ENCODE measurements around the gene SLC9A5.

The SLC9A5 gene

DNA sequence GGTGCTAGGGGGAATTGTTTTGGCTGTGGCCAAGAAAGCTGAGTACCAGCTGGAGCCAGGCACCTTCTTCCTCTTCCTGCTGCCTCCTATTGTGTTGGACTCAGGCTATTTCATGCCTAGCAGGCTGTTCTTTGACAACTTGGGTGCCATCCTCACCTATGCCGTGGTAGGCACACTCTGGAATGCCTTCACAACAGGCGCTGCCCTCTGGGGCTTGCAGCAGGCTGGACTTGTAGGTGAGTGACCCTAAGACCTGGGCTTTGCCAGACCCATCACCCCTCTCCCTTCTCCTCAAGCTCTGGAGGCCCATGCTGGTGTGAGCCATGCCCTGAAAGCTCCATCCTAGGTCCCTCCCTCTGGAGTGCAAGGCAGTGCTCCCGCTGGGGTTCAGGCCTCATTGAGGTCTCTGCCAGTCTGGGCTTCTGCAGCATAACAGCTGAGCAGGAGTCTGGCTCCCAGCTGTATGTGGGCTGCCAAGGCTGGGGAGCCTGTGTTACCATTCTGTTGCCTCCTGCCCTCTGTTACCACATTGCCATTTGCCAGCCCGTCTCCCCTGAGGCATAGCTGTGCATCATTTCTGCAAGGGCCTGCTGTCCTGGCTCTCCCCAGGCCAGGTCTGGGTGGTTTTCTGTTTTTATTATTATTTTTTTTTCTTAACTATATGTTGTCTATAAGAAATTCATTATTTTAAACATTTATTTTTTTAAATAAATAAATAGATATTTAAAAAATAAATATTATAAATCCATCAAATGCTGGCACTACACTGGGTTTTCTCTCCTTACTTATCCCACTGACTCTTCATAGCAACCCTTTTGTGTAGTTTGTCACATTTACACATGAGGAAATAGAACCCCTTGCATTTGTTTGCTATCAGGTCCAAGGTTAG lies 4.1 kb downstream of the SLC9A5 start:
- Mint-ChIP-seq H3K9me3 (no peaks in the 10 kb centered on the region), H3K4me1 (ENCODE audit: low read depth) (peaks cover 25% of the 10 kb centered on the region), H3K4me3 (no peak overlapping the region), H3K36me3 (ENCODE audit: low read depth) (no peaks in the 10 kb centered on the region), H3K27me3 (peaks cover 44% of the 10 kb centered on the region), H3K27ac (no peak overlapping the region)
- intact Hi-C loops (cut with micrococcal nuclease): no loop called here

DNA sequence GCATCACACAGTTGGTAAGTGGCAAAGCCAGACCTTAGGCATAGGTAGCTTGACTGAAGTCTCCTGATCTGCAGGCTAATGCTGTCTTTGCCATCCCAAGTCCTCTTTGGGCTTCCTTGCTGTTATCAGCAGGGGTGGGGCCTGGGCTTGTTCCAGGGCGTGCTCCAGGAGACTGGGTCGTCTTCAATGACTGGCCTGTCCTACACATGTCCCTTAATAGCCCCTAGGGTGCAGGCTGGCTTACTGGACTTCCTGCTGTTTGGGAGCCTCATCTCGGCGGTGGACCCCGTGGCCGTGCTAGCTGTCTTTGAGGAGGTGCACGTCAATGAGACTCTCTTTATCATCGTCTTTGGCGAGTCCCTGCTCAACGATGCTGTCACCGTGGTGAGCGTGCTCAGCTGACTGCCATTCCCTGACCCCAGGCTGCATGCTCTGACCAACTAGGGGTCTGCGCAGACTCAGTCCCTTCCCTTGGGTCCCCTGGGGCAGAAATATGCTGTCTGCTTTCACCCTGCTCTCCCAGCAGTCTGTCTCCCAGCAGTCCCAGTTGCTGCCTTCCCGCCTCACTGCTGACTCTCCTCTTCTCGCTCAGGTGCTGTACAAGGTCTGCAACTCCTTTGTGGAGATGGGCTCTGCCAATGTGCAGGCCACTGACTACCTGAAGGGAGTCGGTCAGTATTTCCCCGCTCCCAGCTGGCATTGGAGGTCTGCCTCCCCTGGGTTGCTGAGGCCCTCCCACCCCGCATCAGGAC lies 6.2 kb downstream of the SLC9A5 start:
- H3K36me3 Mint-ChIP-seq (ENCODE audit: low read depth): no peaks in the 10 kb centered on the region
- peaks cover 26% of the 10 kb centered on the region for H3K27me3 Mint-ChIP-seq
- H3K4me3 Mint-ChIP-seq: no peak overlapping the region
- H3K9me3 Mint-ChIP-seq: no peaks in the 10 kb centered on the region
- intact Hi-C loops (cut with micrococcal nuclease): no loop called here
- H3K27ac Mint-ChIP-seq: no peak overlapping the region
- H3K4me1 Mint-ChIP-seq (ENCODE audit: low read depth): peaks cover 4% of the 10 kb centered on the region

DNA sequence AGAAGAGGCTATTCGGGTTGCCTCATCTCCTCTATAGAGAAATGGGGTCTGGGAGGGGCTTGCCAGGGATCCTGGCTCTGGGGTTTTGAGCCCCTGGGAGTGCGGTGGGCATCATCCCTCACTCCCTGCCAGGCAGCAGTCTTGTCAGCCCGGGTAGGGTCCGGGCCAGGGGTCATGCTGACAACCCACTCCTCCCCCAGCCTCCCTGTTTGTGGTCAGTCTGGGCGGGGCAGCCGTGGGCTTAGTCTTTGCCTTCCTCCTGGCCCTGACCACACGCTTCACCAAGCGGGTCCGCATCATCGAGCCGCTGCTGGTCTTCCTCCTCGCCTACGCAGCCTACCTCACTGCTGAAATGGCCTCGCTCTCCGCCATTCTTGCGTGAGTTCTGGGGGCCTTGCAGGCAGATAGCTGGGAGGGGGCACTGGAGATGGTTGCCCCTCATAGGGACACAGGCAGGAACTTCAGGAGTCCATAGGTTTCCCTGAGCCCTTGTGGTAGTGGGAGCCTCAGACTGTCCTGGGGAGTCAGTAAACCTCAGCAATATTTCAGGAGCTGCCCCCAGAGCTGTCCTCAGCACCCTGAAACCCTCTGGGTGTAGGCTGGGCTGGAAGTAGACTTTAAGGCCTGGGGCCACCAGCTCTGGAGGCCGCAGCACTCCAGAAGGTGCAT lies 6.9 kb downstream of the SLC9A5 start:
- H3K27me3 Mint-ChIP-seq: peaks cover 19% of the 10 kb centered on the region
- no peaks in the 10 kb centered on the region for H3K4me1 Mint-ChIP-seq (ENCODE audit: low read depth)
- intact Hi-C loops (cut with micrococcal nuclease): no loop called here
- H3K4me3 Mint-ChIP-seq: no peak overlapping the region
- no peak overlapping the region for H3K27ac Mint-ChIP-seq
- no peaks in the 10 kb centered on the region for H3K36me3 Mint-ChIP-seq (ENCODE audit: low read depth)
- no peaks in the 10 kb centered on the region for H3K9me3 Mint-ChIP-seq

DNA sequence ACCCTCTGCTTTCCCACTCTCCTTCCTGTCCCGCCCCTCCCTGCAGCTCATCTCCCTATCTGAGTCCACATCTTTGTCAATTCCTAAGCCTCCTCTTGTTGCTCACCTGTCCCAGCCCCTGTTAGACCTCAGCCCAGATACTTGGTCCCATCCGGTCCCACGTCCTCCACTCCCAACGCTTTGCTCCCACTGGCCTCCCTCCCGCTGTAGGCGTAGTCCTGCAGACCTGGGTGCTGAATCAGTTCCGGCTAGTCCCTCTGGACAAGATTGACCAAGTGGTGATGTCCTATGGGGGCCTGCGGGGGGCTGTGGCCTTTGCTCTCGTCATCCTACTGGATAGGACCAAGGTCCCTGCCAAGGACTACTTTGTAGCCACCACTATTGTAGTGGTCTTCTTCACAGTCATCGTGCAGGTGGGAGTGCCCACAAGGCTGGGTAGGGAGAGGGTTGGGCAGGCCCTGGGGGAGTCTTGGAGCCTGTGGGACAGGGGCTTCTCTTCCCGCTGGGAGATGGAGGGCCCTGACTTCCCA lies 8.0 kb downstream of the SLC9A5 start:
- no peaks in the 10 kb centered on the region for H3K9me3 Mint-ChIP-seq
- no peak overlapping the region for H3K27ac Mint-ChIP-seq
- no peaks in the 10 kb centered on the region for H3K36me3 Mint-ChIP-seq (ENCODE audit: low read depth)
- intact Hi-C loops (cut with micrococcal nuclease): no loop called here
- H3K4me3 Mint-ChIP-seq: no peak overlapping the region
- no peaks in the 10 kb centered on the region for H3K4me1 Mint-ChIP-seq (ENCODE audit: low read depth)
- peaks cover 13% of the 10 kb centered on the region for H3K27me3 Mint-ChIP-seq

DNA sequence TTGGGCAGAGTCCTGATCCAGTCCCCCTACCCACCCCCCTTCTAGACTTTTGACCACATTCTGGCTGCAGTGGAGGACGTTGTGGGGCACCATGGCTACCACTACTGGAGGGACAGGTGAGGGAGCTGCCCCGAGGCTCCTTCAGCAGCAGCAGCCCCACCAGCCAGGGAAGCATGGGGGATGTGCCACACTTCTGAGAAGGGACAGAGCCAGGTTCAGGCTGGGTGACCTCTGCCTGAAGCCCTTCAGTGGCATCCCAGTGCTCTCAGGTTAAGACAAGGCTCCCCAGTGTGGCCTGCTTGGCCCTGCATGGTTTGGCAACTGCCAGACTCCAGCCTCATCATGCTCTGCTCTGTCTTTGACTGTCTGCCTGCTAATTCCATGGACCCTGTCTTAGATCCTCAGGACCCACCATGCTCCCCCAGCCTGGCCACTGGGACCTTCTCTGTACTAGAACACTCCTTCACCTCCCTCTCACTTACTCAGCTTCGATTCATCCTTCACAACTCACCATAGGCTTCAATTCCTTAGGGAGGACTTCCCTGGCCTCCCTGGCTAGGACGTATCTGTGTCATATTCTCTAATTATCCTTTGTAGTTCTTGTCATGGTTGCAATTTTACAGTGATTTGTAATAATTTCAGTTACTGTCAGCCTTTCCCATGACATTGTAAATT lies 8.8 kb downstream of the SLC9A5 start:
- Mint-ChIP-seq H3K27me3 (peaks cover 13% of the 10 kb centered on the region), H3K4me3 (no peak overlapping the region), H3K9me3 (no peaks in the 10 kb centered on the region), H3K27ac (no peak overlapping the region), H3K4me1 (ENCODE audit: low read depth) (no peaks in the 10 kb centered on the region), H3K36me3 (ENCODE audit: low read depth) (no peaks in the 10 kb centered on the region)
- intact Hi-C loops (cut with micrococcal nuclease): no loop called here

DNA sequence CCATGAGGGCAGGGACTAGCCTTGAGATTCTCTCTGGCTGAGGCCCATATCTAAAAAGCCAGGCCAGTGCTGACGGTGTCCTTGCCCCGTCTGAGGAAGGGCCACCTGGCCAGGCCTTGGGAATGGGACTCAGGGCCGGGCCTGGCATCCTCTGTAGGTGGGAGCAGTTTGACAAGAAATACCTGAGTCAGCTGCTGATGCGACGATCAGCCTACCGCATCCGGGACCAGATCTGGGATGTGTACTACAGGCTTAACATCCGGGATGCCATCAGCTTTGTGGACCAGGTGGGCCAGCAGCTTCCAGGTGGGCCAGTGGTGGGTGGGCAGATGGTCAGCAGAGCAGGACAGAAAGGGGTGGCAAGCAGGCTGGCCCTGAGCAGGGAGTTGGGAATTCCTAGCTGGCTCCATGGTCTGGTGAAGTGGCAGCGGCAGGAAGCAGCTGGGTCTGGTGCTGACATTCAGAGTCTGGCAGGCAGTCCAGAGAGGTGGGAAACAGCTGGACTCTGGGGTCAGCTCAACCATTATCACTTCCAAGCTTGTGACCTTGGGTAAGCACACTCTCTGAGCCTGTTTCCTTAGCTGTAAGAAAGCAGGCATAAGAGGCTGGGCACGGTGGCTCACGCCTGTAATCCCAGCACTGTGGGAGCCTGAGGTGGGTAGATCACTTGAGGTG lies 9.5 kb downstream of the SLC9A5 start:
- H3K27me3 Mint-ChIP-seq: peaks cover 19% of the 10 kb centered on the region
- no peak overlapping the region for H3K4me3 Mint-ChIP-seq
- intact Hi-C loops (cut with micrococcal nuclease): no loop called here
- H3K27ac Mint-ChIP-seq: no peak overlapping the region
- H3K4me1 Mint-ChIP-seq (ENCODE audit: low read depth): no peaks in the 10 kb centered on the region
- H3K9me3 Mint-ChIP-seq: no peaks in the 10 kb centered on the region
- H3K36me3 Mint-ChIP-seq (ENCODE audit: low read depth): no peaks in the 10 kb centered on the region

DNA sequence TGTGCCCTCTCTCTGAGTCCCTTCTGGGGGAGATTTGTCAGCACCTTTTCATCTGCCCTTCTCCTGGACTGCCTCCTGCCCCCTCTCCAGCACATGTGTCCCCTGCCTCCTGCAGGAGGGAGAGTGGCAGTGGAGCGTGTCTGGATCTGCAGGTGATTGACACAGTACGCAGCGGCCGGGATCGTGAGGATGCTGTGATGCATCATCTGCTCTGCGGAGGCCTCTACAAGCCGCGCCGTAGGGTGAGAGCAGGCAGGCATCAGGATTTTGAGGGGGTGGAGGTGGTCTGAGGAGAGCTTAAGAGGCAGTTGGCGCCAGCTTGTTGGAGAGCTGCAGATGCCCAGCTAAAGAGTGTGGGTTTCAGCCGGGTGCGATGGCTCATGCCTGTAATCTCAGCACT lies 10.9 kb downstream of the SLC9A5 start:
- Mint-ChIP-seq H3K4me3 (no peak overlapping the region), H3K4me1 (ENCODE audit: low read depth) (no peaks in the 10 kb centered on the region), H3K9me3 (no peaks in the 10 kb centered on the region), H3K36me3 (ENCODE audit: low read depth) (no peaks in the 10 kb centered on the region), H3K27ac (no peak overlapping the region), H3K27me3 (peaks cover 28% of the 10 kb centered on the region)
- intact Hi-C loops (cut with micrococcal nuclease): no loop called here

DNA sequence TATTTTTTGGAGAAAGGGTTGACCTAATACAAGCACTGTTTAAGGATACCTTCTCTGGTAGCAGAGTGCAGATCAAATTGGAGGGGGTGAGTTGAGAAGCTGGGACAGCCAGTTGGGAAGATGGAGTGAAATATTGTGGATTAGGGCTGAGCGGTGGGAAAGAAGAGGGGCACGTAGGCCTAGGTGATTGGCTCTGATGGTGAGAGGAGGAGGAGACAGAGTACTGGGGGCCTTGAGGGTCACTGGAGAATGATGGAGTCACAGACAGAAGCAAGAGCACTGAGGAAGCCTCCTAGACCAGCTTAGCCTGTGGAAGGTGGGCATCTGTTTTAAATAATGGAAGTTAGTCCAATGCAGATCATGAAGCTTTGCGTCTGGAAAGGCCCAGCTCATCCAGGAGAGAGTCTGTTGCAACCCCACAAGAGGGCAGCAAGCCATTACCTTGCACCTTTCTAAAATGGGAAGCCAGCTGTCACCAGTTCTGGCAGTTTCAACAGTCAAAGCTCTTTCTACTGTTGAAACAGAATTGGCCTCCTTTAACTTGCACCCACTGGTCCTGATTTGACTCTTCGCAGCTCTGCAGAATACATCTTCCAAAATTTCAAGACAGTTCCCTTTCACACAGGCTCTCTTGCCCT lies 11.8 kb downstream of the SLC9A5 start:
- intact Hi-C loops (cut with micrococcal nuclease): no loop called here
- no peaks in the 10 kb centered on the region for H3K4me1 Mint-ChIP-seq (ENCODE audit: low read depth)
- no peaks in the 10 kb centered on the region for H3K36me3 Mint-ChIP-seq (ENCODE audit: low read depth)
- H3K9me3 Mint-ChIP-seq: no peaks in the 10 kb centered on the region
- H3K27ac Mint-ChIP-seq: no peak overlapping the region
- peaks cover 33% of the 10 kb centered on the region for H3K27me3 Mint-ChIP-seq
- H3K4me3 Mint-ChIP-seq: no peak overlapping the region

DNA sequence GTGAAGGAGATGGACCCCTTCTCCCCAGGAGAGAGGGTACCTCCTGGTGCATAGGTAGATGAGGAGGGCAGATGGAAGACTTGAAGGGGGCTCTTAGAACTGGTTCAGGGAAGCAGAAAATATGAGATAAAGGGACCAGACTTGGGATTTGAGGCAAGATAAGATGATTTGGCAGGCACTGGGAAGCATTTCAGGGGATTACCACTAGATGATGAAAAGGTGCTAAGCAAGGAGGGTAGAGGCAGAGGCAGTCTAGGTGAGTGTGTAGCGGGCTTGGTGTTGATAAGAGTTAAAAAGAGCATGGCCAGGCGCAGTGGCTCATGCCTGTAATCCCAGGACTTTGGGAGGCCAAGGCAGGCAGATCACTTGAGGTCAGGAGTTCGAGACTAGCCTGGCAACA lies 14.4 kb downstream of the SLC9A5 start:
- H3K36me3 Mint-ChIP-seq (ENCODE audit: low read depth): no peaks in the 10 kb centered on the region

DNA sequence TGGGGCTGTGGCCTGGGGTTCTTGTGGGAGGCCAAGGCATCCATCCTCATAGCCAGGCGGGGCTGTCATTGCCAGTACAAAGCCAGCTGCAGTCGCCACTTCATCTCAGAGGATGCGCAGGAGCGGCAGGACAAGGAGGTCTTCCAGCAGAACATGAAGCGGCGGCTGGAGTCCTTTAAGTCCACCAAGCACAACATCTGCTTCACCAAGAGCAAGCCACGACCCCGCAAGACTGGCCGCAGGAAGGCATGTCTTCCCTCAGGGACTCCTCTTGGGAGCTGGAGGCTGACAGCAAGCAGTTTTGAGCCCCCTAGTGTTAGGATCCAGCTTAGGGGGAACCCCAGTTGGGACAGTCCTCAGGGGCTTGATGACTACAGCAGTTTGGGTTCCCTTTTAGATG lies 15.5 kb downstream of the SLC9A5 start:
- intact Hi-C loops (cut with micrococcal nuclease): no loop called here
- H3K27me3 Mint-ChIP-seq: peaks cover 39% of the 10 kb centered on the region
- H3K4me3 Mint-ChIP-seq: no peak overlapping the region
- H3K36me3 Mint-ChIP-seq (ENCODE audit: low read depth): no peaks in the 10 kb centered on the region
- H3K27ac Mint-ChIP-seq: no peak overlapping the region
- peaks cover 5% of the 10 kb centered on the region for H3K4me1 Mint-ChIP-seq (ENCODE audit: low read depth)
- no peaks in the 10 kb centered on the region for H3K9me3 Mint-ChIP-seq

More for the DNA sequence above, 14.4 kb downstream of the SLC9A5 start:
- Mint-ChIP-seq H3K4me1 (ENCODE audit: low read depth) (peaks cover 5% of the 10 kb centered on the region), H3K27ac (no peak overlapping the region), H3K9me3 (no peaks in the 10 kb centered on the region), H3K4me3 (no peak overlapping the region), H3K27me3 (peaks cover 35% of the 10 kb centered on the region)
- intact Hi-C loops (cut with micrococcal nuclease): no loop called here

DNA sequence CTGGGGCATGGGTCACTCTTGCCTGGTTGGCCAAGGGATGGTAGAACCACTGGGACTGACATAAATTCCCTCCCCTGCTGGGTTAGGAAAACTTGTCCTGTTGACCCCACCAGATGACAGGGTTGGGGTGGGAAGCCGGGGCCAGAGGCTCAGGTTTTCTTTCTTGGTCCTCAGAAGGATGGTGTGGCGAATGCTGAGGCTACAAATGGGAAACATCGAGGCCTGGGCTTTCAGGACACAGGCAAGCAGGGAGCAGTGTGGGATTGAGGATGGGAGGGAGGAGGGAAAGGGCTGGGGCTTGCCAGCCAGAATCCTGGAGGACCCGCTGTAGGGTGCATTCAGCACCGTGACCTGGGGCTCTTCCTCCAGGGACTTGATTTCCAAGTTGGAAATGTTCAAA lies 16.1 kb downstream of the SLC9A5 start:
- intact Hi-C loops (cut with micrococcal nuclease): no loop called here
- H3K36me3 Mint-ChIP-seq (ENCODE audit: low read depth): no peaks in the 10 kb centered on the region
- no peak overlapping the region for H3K4me3 Mint-ChIP-seq
- no peak overlapping the region for H3K27ac Mint-ChIP-seq
- H3K9me3 Mint-ChIP-seq: no peaks in the 10 kb centered on the region
- H3K27me3 Mint-ChIP-seq: peaks cover 41% of the 10 kb centered on the region
- H3K4me1 Mint-ChIP-seq (ENCODE audit: low read depth): peaks cover 5% of the 10 kb centered on the region

DNA sequence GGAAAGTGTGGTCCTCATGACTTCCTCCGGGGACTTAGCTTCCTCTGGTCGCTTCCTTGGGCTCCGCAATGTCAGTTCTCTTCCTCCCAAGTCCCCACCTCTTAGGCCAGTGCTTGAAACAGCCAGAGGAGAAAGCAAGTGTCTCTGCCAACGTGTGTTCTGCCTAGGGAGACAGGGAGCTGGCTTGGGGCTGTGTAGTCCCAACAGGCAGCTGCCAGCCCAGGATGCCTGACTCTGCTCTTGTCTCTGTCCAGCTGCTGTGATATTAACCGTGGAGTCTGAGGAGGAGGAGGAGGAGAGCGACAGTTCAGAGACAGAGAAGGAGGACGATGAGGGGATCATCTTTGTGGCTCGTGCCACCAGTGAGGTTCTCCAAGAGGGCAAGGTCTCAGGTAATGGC lies 17.1 kb downstream of the SLC9A5 start:
- Mint-ChIP-seq H3K4me3 (no peak overlapping the region), H3K27me3 (peaks cover 41% of the 10 kb centered on the region), H3K27ac (no peak overlapping the region), H3K9me3 (no peaks in the 10 kb centered on the region), H3K4me1 (ENCODE audit: low read depth) (peaks cover 5% of the 10 kb centered on the region), H3K36me3 (ENCODE audit: low read depth) (no peaks in the 10 kb centered on the region)
- intact Hi-C loops (cut with micrococcal nuclease): no loop called here

DNA sequence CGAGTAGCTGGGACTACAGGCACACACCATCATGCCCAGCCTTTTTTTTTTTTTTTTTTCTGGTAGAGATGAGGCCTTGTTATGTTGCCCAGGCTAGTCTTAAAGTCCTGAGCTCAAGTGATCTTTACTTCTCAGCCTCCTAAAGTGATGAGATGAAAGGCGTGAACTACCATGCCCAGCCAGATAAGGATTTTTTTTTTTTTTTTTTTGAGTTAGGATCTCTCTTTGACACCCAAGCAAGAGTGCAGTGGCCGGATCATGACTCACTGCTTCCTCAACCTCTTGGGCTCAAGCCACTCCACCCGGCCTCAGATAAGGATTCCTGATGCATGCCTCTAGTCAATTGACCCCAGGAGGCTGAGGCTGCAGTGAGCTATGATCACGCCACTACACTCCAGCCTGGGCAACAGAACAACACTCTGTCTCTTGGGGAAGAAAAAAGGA lies 19.4 kb downstream of the SLC9A5 start:
- H3K4me1 Mint-ChIP-seq (ENCODE audit: low read depth): peaks cover 5% of the 10 kb centered on the region
- H3K4me3 Mint-ChIP-seq: no peak overlapping the region
- intact Hi-C loops (cut with micrococcal nuclease): no loop called here
- no peak overlapping the region for H3K27ac Mint-ChIP-seq
- H3K27me3 Mint-ChIP-seq: peaks cover 37% of the 10 kb centered on the region
- no peaks in the 10 kb centered on the region for H3K9me3 Mint-ChIP-seq
- no peaks in the 10 kb centered on the region for H3K36me3 Mint-ChIP-seq (ENCODE audit: low read depth)
